ENCODE measurements around the gene RNFT2.

Gene RNFT2

DNA sequence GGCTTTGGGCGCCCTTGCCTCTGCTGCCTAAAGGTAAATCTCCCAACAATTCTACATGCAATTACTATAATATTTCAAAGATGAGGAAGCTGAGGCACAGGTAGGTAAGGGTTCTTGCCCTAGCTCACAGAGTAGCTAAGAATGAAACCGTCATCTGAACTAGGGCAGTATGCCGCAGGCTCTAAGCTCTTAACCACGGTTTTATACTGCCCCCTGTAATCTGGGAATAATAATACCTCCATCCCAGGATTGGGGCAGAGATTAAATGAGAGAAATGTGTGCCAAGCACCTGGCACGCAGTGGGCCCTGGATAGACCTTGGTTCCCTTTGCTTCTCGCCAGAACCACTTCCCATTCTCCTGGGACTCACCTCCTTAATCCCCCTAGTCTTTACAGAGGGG, 144.6 kb downstream of the RNFT2 start:
- H3K9me3 ChIP-seq (ENCODE audit: control insufficient read depth, low read length), result no peaks in the 10 kb centered on the region
- peaks cover 56% of the 10 kb centered on the region for H3K27me3 ChIP-seq (replicated peaks; ENCODE audit: control insufficient read depth, insufficient read depth, low read length)
- H3K4me1 ChIP-seq (ENCODE audit: control insufficient read depth, insufficient read depth, low read length), result peaks cover 9% of the 10 kb centered on the region
- DNase-seq (ENCODE audit: low read depth), result peak; percentile 24
- H3K36me3 ChIP-seq (ENCODE audit: control insufficient read depth, insufficient read depth, low read length, severe bottlenecking), result no peaks in the 10 kb centered on the region
- H3K9ac ChIP-seq (ENCODE audit: low read length), result no peak overlapping the region
- no peak overlapping the region for H3K4me3 ChIP-seq (ENCODE audit: low read length)

GRCh38 chr12:116884871-116885270, 146.8 kb downstream of the RNFT2 start:
- Histone ChIP-seq H3K4me3 (ENCODE audit: low read length) (no peak overlapping the region), H3K27me3 (replicated peaks; ENCODE audit: control insufficient read depth, insufficient read depth, low read length) (peaks cover 47% of the 10 kb centered on the region), H3K9me3 (ENCODE audit: control insufficient read depth, low read length) (no peaks in the 10 kb centered on the region), H3K4me1 (ENCODE audit: control insufficient read depth, insufficient read depth, low read length) (no peaks in the 10 kb centered on the region), H3K36me3 (ENCODE audit: control insufficient read depth, insufficient read depth, low read length, severe bottlenecking) (no peaks in the 10 kb centered on the region), H3K9ac (ENCODE audit: low read length) (no peak overlapping the region)
- no peak for DNase-seq (ENCODE audit: low read depth)

DNA sequence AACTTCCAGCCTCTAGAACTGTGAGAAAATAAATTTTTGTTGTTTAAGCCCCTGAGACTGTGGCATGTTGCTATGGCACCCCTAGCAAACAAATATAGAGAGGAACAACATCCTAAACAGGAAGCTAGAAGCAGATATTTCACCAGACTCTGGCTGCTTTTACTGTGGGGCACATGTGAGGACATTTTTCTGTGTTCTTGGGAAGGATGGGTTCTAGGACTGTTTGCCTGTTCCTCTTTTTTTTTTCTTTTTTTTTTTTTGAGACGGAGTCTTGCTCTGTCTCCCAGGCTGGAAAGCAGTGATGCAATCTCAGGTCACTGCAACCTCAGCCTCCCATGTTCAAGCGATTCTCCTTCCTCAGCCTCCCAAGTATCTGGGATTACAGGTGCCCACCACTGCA, 147.4 kb downstream of the RNFT2 start:
- no peak overlapping the region for H3K9ac ChIP-seq (ENCODE audit: low read length)
- DNase-seq (ENCODE audit: low read depth), result no peak
- peaks cover 45% of the 10 kb centered on the region for H3K27me3 ChIP-seq (replicated peaks; ENCODE audit: control insufficient read depth, insufficient read depth, low read length)
- H3K4me1 ChIP-seq (ENCODE audit: control insufficient read depth, insufficient read depth, low read length), result no peaks in the 10 kb centered on the region
- no peak overlapping the region for H3K4me3 ChIP-seq (ENCODE audit: low read length)
- H3K36me3 ChIP-seq (ENCODE audit: control insufficient read depth, insufficient read depth, low read length, severe bottlenecking), result no peaks in the 10 kb centered on the region
- peaks cover 4% of the 10 kb centered on the region for H3K9me3 ChIP-seq (ENCODE audit: control insufficient read depth, low read length)

GRCh38 chr12:116887244-116887643, 149.1 kb downstream of the RNFT2 start:
- DNase-seq (ENCODE audit: low read depth), result no peak
- peaks cover 37% of the 10 kb centered on the region for H3K27me3 ChIP-seq (replicated peaks; ENCODE audit: control insufficient read depth, insufficient read depth, low read length)
- no peak overlapping the region for H3K4me3 ChIP-seq (ENCODE audit: low read length)
- H3K9me3 ChIP-seq (ENCODE audit: control insufficient read depth, low read length), result peaks cover 5% of the 10 kb centered on the region
- H3K4me1 ChIP-seq (ENCODE audit: control insufficient read depth, insufficient read depth, low read length), result no peaks in the 10 kb centered on the region
- no peak overlapping the region for H3K9ac ChIP-seq (ENCODE audit: low read length)
- H3K36me3 ChIP-seq (ENCODE audit: control insufficient read depth, insufficient read depth, low read length, severe bottlenecking), result no peaks in the 10 kb centered on the region

- Histone ChIP-seq H3K36me3 (ENCODE audit: control insufficient read depth, insufficient read depth, low read length, severe bottlenecking) (no peaks in the 10 kb centered on the region), H3K4me3 (ENCODE audit: low read length) (no peak overlapping the region), H3K9me3 (ENCODE audit: control insufficient read depth, low read length) (peaks cover 5% of the 10 kb centered on the region), H3K9ac (ENCODE audit: low read length) (no peak overlapping the region), H3K4me1 (ENCODE audit: control insufficient read depth, insufficient read depth, low read length) (no peaks in the 10 kb centered on the region), H3K27me3 (replicated peaks; ENCODE audit: control insufficient read depth, insufficient read depth, low read length) (peaks cover 30% of the 10 kb centered on the region)
- no peak for DNase-seq (ENCODE audit: low read depth)
Observed at GRCh38 chr12:116887897-116888296, 149.8 kb downstream of the RNFT2 start.

GRCh38 chr12:116890330-116890729, 152.2 kb downstream of the RNFT2 start:
- peaks cover 17% of the 10 kb centered on the region for H3K27me3 ChIP-seq (replicated peaks; ENCODE audit: control insufficient read depth, insufficient read depth, low read length)
- no peaks in the 10 kb centered on the region for H3K36me3 ChIP-seq (ENCODE audit: control insufficient read depth, insufficient read depth, low read length, severe bottlenecking)
- peaks cover 5% of the 10 kb centered on the region for H3K9me3 ChIP-seq (ENCODE audit: control insufficient read depth, low read length)
- H3K4me1 ChIP-seq (ENCODE audit: control insufficient read depth, insufficient read depth, low read length), result peaks cover 2% of the 10 kb centered on the region
- DNase-seq (ENCODE audit: low read depth), result no peak
- H3K4me3 ChIP-seq (ENCODE audit: low read length), result no peak overlapping the region
- H3K9ac ChIP-seq (ENCODE audit: low read length), result no peak overlapping the region

GRCh38 chr12:116891019-116891418, 152.9 kb downstream of the RNFT2 start:
- DNase-seq (ENCODE audit: low read depth), result no peak
- Histone ChIP-seq H3K9ac (ENCODE audit: low read length) (no peak overlapping the region), H3K4me3 (ENCODE audit: low read length) (no peak overlapping the region)

DNA sequence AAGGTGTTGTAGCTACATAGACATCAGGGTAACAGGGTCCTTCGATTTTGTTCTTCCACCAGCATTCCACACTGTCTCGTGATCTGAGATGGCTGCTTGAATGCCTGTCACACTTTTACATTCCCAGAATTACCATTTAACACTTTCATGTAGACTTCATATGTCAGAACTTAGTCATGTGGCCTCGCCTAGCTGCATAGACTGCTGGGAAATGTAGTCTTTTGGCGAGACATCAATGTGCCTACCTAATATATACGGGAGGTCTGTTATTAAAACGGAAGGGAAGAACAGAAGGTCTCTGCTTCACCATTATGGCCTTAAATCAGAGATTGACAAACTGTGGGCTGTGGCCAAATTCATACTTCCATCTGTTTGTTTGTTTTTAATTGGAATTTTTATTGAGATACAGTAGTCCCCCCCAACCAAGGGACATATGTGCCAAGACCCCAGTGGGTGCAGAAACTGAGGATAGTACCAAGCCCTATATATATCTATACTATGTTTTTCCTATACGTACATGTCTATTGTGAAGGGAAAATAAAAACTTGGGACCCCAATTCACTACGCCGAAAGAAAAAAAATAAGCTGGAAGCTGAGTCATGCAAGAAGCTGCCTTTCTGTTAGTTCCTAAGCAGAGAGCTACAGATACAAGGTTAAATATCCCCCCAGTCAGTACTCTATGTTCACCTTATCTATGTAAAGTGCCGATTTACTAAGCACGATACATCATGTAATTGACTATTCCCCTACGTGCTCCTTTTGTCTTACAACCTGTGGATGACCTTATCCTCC, 154.4 kb downstream of the RNFT2 start:
- no peak overlapping the region for H3K4me3 ChIP-seq (ENCODE audit: low read length)
- H3K9me3 ChIP-seq (ENCODE audit: control insufficient read depth, low read length), result peaks cover 8% of the 10 kb centered on the region
- H3K27me3 ChIP-seq (replicated peaks; ENCODE audit: control insufficient read depth, insufficient read depth, low read length), result peaks cover 18% of the 10 kb centered on the region
- no peak for DNase-seq (ENCODE audit: low read depth)
- H3K36me3 ChIP-seq (ENCODE audit: control insufficient read depth, insufficient read depth, low read length, severe bottlenecking), result no peaks in the 10 kb centered on the region
- H3K4me1 ChIP-seq (ENCODE audit: control insufficient read depth, insufficient read depth, low read length), result peaks cover 2% of the 10 kb centered on the region
- H3K9ac ChIP-seq (ENCODE audit: low read length), result no peak overlapping the region

More at GRCh38 chr12:116891019-116891418, 152.9 kb downstream of the RNFT2 start:
- Histone ChIP-seq H3K27me3 (replicated peaks; ENCODE audit: control insufficient read depth, insufficient read depth, low read length) (peaks cover 17% of the 10 kb centered on the region), H3K36me3 (ENCODE audit: control insufficient read depth, insufficient read depth, low read length, severe bottlenecking) (no peaks in the 10 kb centered on the region), H3K4me1 (ENCODE audit: control insufficient read depth, insufficient read depth, low read length) (peaks cover 2% of the 10 kb centered on the region), H3K9me3 (ENCODE audit: control insufficient read depth, low read length) (peaks cover 5% of the 10 kb centered on the region)

GRCh38 chr12:116894913-116895312, 156.8 kb downstream of the RNFT2 start:
- H3K36me3 ChIP-seq (ENCODE audit: control insufficient read depth, insufficient read depth, low read length, severe bottlenecking), result no peaks in the 10 kb centered on the region
- no peak overlapping the region for H3K9ac ChIP-seq (ENCODE audit: low read length)
- H3K9me3 ChIP-seq (ENCODE audit: control insufficient read depth, low read length), result peaks cover 12% of the 10 kb centered on the region
- no peak for DNase-seq (ENCODE audit: low read depth)
- peaks cover 2% of the 10 kb centered on the region for H3K4me1 ChIP-seq (ENCODE audit: control insufficient read depth, insufficient read depth, low read length)
- no peak overlapping the region for H3K4me3 ChIP-seq (ENCODE audit: low read length)
- peaks cover 37% of the 10 kb centered on the region for H3K27me3 ChIP-seq (replicated peaks; ENCODE audit: control insufficient read depth, insufficient read depth, low read length)

- no peak overlapping the region for H3K9ac ChIP-seq (ENCODE audit: low read length)
- DNase-seq (ENCODE audit: low read depth), result no peak
- H3K9me3 ChIP-seq (ENCODE audit: control insufficient read depth, low read length), result peaks cover 6% of the 10 kb centered on the region
- peaks cover 2% of the 10 kb centered on the region for H3K4me1 ChIP-seq (ENCODE audit: control insufficient read depth, insufficient read depth, low read length)
- no peaks in the 10 kb centered on the region for H3K36me3 ChIP-seq (ENCODE audit: control insufficient read depth, insufficient read depth, low read length, severe bottlenecking)
- H3K4me3 ChIP-seq (ENCODE audit: low read length), result no peak overlapping the region
- peaks cover 41% of the 10 kb centered on the region for H3K27me3 ChIP-seq (replicated peaks; ENCODE audit: control insufficient read depth, insufficient read depth, low read length)
Observed at GRCh38 chr12:116896411-116896924, 158.4 kb downstream of the RNFT2 start.

- DNase-seq (ENCODE audit: low read depth), result no peak
- Histone ChIP-seq H3K27me3 (replicated peaks; ENCODE audit: control insufficient read depth, insufficient read depth, low read length) (peaks cover 46% of the 10 kb centered on the region), H3K4me1 (ENCODE audit: control insufficient read depth, insufficient read depth, low read length) (peaks cover 2% of the 10 kb centered on the region), H3K4me3 (ENCODE audit: low read length) (no peak overlapping the region), H3K36me3 (ENCODE audit: control insufficient read depth, insufficient read depth, low read length, severe bottlenecking) (no peaks in the 10 kb centered on the region), H3K9ac (ENCODE audit: low read length) (no peak overlapping the region), H3K9me3 (ENCODE audit: control insufficient read depth, low read length) (peaks cover 6% of the 10 kb centered on the region)
Observed at GRCh38 chr12:116897476-116897875, 159.4 kb downstream of the RNFT2 start.

Data from adipocyte (in vitro differentiated cells).